Right atrium auricular region (tissue), 2 donors: ENCODE measurements around the gene PHLDB3. TPM values are rescaled to one million over a fixed set of nuclear protein-coding genes. Genes with fewer than 3 reads are reported as not detected.

ENCODE experiments used
- DNase-seq: peaks from one replicate; pipeline ENCODE4 v3.0.0-alpha.2; 2019; ENCODE audit warnings: low spot score
- H3K27ac ChIP-seq, 2 donors: fragments of 200-600 bp; sonication (generic); 1 replicate in 1 of 2; 2 replicates in 1 of 2; pipeline ENCODE4 v1.5.1; 2016 to 2019
- H3K27me3 ChIP-seq, 2 donors: fragments of 200-600 bp; sonication (generic); one replicate each; pipeline versions ENCODE4 v1.5.1 to v1.6.0; 2017 to 2019
- H3K36me3 ChIP-seq: fragments of 200-600 bp; sonication (generic); one replicate; pipeline ENCODE4 v1.5.1; 2016
- H3K4me1 ChIP-seq, 2 donors: fragments of 200-600 bp; sonication (generic); one replicate each; pipeline versions ENCODE4 v1.5.1 to v1.6.0; 2017 to 2019
- H3K4me3 ChIP-seq, 2 donors: fragments of 200-600 bp; sonication (generic); 1 replicate in 1 of 2; 2 replicates in 1 of 2; pipeline ENCODE4 v1.5.1; 2017 to 2019; ENCODE audit warnings: mild to moderate bottlenecking in 1 of 2, moderate library complexity in 1 of 2
- H3K9me3 ChIP-seq, 2 donors: fragments of 200-600 bp; sonication (generic); one replicate each; pipeline ENCODE4 v1.5.1; 2019
- total RNA-seq, 2 donors: library from RNA; depleted of rRNA; stranded (reverse); fragments of >200 nt; gene quantifications; one replicate each; pipeline ENCODE4 v1.1.0, GENCODE V29; 2016
- TF ChIP-seq, protein P1 (sequence below), 2 donors: fragments of 200-600 bp; sonication (generic); IDR thresholded peaks; one replicate each; pipeline ENCODE4 v1.5.1; 2019; ENCODE audit warnings: antibody characterized with exemption in 2 of 2

The PHLDB3 gene
- total RNA-seq, 2 donors from 2014 or later = 3.6 to 7.7 TPM

GRCh38 chr19:43476606-43477005 lies 27.9 kb downstream of the PHLDB3 start:
- H3K27ac ChIP-seq = no peak overlapping the region

GRCh38 chr19:43474986-43475705 lies 29.4 kb downstream of the PHLDB3 start:
- H3K36me3 ChIP-seq = no peaks in the 10 kb centered on the region
- DNase-seq = peak; percentile 95
- TF ChIP-seq, protein P1, sequence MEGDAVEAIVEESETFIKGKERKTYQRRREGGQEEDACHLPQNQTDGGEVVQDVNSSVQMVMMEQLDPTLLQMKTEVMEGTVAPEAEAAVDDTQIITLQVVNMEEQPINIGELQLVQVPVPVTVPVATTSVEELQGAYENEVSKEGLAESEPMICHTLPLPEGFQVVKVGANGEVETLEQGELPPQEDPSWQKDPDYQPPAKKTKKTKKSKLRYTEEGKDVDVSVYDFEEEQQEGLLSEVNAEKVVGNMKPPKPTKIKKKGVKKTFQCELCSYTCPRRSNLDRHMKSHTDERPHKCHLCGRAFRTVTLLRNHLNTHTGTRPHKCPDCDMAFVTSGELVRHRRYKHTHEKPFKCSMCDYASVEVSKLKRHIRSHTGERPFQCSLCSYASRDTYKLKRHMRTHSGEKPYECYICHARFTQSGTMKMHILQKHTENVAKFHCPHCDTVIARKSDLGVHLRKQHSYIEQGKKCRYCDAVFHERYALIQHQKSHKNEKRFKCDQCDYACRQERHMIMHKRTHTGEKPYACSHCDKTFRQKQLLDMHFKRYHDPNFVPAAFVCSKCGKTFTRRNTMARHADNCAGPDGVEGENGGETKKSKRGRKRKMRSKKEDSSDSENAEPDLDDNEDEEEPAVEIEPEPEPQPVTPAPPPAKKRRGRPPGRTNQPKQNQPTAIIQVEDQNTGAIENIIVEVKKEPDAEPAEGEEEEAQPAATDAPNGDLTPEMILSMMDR (IDR thresholded peaks at IDR 0.05) = no peak
- peak overlapping the region; percentile 68 to 75 for H3K27ac ChIP-seq
- H3K4me1 ChIP-seq = peaks cover 0 to 12% of the 10 kb centered on the region in 2 donors
- no peaks in the 10 kb centered on the region for H3K9me3 ChIP-seq
- H3K27me3 ChIP-seq = no peaks in the 10 kb centered on the region
- H3K4me3 ChIP-seq = peak overlapping the region; percentile 18 to 48

More at GRCh38 chr19:43476606-43477005, 27.9 kb downstream of the PHLDB3 start:
- H3K4me1 ChIP-seq = peaks cover 0 to 12% of the 10 kb centered on the region in 2 donors
- H3K4me3 ChIP-seq = no peak overlapping the region
- DNase-seq = no peak
- H3K36me3 ChIP-seq = no peaks in the 10 kb centered on the region
- no peaks in the 10 kb centered on the region for H3K9me3 ChIP-seq
- H3K27me3 ChIP-seq = no peaks in the 10 kb centered on the region
- TF ChIP-seq, protein P1 (IDR thresholded peaks at IDR 0.05) = no peak

DNA sequence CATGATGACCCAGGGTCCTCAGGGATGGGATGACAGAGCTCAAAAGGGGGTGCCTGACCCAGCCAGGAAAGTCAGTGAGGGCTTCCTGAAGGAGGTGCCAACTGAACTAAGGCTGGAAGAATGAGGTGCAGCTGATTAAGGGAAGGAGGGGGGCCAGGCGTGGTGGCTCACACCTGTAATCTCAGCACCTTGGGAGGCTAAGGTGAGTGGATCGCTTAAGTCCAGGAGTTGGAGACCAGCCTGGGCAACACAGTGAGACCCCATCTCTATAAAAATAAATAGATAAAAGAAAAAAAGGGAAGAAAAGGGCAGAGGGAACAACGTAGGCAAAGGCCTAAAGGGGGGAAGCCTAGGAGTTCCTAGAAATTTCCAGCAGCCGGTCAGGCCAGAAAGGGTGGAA lies 30.1 kb downstream of the PHLDB3 start:
- no peak for DNase-seq
- peak overlapping the region in 1 of 2 donors; percentile 48 for H3K4me3 ChIP-seq
- H3K36me3 ChIP-seq = no peaks in the 10 kb centered on the region
- TF ChIP-seq, protein P1 (IDR thresholded peaks at IDR 0.05) = no peak
- H3K9me3 ChIP-seq = no peaks in the 10 kb centered on the region
- peaks cover 0 to 12% of the 10 kb centered on the region in 2 donors for H3K4me1 ChIP-seq
- no peaks in the 10 kb centered on the region for H3K27me3 ChIP-seq
- H3K27ac ChIP-seq = peak overlapping the region; percentile 68 to 75

DNA sequence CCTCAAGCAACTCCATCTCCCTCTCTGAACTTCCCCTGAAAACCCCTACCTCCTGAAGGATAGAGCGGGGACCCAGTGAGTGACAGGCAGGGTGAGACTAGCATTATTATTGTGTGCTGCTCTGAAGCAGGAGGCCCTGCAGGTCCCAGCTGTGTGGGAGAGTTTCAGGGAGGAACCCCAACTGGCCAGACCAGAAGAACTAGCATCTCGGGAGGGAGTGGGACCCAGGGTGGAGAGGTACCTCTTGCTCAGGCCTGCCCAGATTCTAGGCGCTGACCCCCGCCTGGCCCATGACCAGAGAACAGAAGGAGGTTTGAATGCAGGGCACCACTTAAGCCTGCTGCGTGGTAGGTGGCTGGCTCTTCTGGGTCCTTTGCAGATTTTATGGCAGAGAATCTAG lies 33.5 kb downstream of the PHLDB3 start:
- Histone ChIP-seq H3K27me3 (no peaks in the 10 kb centered on the region), H3K4me3 (no peak overlapping the region), H3K4me1 (peaks cover 0 to 12% of the 10 kb centered on the region in 2 donors), H3K36me3 (no peaks in the 10 kb centered on the region), H3K9me3 (no peaks in the 10 kb centered on the region), H3K27ac (no peak overlapping the region)
- DNase-seq = no peak
- TF ChIP-seq, protein P1 (IDR thresholded peaks at IDR 0.05) = no peak

- Histone ChIP-seq H3K4me1 (peaks cover 0 to 13% of the 10 kb centered on the region in 2 donors), H3K27me3 (no peaks in the 10 kb centered on the region), H3K36me3 (no peaks in the 10 kb centered on the region), H3K9me3 (no peaks in the 10 kb centered on the region), H3K4me3 (no peak overlapping the region), H3K27ac (no peak overlapping the region)
- no peak for DNase-seq
- TF ChIP-seq, protein P1 (IDR thresholded peaks at IDR 0.05) = no peak
Observed at GRCh38 chr19:43470288-43470687, 34.3 kb downstream of the PHLDB3 start.

- H3K36me3 ChIP-seq = no peaks in the 10 kb centered on the region
- TF ChIP-seq, protein P1 (IDR thresholded peaks at IDR 0.05) = no peak
- H3K9me3 ChIP-seq = no peaks in the 10 kb centered on the region
- no peak overlapping the region for H3K27ac ChIP-seq
- H3K4me1 ChIP-seq = peaks cover 0 to 10% of the 10 kb centered on the region in 2 donors
- DNase-seq = no peak
- H3K27me3 ChIP-seq = no peaks in the 10 kb centered on the region
- H3K4me3 ChIP-seq = no peak overlapping the region
Observed at GRCh38 chr19:43469160-43469480, 35.4 kb downstream of the PHLDB3 start.
